GM10266 (cell line): ENCODE results near the gene CACNA2D3.

ENCODE experiments used
- DNase-seq: peaks from one replicate; pipeline ENCODE4 v3.0.0; 2012; ENCODE audit errors: extremely low spot score
- TF ChIP-seq, protein P1 (sequence below): IDR thresholded peaks from 2 replicates; pipeline ENCODE4 v1.5.1; 2012; ENCODE audit warnings: mild to moderate bottlenecking, low read depth; ENCODE audit not compliant: control insufficient read depth, insufficient read depth; ENCODE audit errors: missing control alignments

CACNA2D3 gene

DNA sequence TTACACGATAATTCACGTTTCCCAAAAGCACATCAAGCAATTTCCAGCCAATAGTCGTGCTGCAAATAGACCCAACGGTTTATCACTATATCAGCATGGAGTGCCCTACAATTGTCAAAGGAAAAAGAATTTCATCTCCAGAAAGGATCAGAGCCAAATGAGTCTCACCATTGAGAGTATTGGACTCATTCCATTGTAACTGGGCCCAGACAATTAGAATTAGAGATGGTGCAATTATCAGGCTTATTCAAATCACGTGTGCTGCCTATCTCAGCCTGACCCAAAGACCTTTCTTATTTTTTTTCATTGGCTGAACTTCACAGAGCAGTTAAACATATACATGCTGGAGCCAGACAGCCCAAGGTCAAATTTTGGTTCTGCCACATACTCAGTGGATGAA lies 892.6 kb downstream of the CACNA2D3 start:
- TF ChIP-seq, protein P1, sequence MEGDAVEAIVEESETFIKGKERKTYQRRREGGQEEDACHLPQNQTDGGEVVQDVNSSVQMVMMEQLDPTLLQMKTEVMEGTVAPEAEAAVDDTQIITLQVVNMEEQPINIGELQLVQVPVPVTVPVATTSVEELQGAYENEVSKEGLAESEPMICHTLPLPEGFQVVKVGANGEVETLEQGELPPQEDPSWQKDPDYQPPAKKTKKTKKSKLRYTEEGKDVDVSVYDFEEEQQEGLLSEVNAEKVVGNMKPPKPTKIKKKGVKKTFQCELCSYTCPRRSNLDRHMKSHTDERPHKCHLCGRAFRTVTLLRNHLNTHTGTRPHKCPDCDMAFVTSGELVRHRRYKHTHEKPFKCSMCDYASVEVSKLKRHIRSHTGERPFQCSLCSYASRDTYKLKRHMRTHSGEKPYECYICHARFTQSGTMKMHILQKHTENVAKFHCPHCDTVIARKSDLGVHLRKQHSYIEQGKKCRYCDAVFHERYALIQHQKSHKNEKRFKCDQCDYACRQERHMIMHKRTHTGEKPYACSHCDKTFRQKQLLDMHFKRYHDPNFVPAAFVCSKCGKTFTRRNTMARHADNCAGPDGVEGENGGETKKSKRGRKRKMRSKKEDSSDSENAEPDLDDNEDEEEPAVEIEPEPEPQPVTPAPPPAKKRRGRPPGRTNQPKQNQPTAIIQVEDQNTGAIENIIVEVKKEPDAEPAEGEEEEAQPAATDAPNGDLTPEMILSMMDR: no peak
- no peak for DNase-seq

DNA sequence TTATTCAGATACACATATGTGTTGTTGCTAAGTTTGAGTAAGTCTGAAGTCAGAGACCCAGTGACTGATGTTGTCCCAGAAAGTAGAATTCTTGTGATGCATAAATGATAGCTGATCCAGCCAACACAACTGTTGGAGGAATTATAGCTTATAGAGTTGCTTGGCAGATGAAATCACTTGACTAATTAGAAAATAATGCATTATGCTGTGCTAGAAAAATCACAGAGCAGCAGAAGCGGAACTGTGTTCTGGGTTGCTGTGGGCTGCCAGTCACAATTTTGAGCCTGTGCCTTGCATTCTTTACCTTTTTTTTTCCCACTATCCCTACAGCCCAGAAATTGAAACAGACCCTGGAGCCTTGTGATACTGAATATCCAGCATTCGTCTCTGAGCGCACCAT lies 895.5 kb downstream of the CACNA2D3 start:
- TF ChIP-seq, protein P1: no peak
- no peak for DNase-seq

DNA sequence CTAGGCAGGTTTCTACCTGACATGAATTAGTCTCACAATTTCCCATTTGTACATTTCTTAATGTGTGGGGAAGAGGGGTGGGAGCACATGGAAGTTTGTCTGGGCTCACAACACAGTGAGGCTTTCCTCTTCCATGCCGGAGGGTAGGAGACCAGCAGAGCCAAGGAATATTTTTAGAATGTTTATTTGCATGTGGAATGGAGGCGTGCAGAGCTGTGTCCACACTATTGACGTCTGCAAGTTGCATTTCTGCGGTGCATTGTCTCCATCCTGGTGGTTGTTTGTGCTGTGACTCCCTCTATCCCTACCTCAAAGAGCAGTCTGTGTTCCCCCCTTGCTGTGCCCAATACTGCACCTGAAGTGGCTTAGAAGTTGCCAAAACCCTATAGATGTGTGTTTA lies 908.6 kb downstream of the CACNA2D3 start:
- TF ChIP-seq, protein P1: no peak
- no peak for DNase-seq

DNA sequence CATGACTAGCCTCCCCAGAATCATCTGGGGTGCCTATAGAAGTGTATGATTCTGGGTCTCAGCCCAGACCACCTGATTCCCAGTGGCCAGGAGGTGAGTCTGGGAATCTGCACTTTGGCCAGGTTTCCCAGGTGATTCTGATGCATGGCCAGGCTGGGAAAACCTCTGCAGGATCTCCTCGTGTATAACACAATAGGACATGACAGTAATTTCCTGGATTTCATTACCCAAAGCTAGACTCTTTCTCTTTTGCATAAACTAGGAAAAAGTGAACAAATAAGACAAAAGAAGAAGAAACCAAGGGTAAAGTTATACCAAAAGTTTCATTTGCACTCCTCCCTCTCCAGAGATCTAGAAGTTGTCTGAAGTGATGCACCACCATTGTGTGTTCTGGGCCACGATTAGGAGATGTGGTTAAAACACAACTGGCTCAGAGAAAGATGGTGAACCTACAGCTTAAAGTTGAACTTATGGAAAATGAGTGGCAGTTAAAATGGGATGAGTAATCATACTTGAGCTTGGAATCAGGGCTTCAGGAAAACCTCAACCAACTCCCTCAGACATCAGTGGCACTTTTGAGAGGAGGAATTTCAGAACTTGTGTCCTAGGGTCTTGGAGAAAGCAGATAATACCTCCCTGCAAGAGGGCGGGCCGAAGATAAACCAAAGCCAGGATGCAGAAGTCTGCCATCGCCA lies 914.7 kb downstream of the CACNA2D3 start:
- no peak for DNase-seq
- TF ChIP-seq, protein P1: no peak

DNA sequence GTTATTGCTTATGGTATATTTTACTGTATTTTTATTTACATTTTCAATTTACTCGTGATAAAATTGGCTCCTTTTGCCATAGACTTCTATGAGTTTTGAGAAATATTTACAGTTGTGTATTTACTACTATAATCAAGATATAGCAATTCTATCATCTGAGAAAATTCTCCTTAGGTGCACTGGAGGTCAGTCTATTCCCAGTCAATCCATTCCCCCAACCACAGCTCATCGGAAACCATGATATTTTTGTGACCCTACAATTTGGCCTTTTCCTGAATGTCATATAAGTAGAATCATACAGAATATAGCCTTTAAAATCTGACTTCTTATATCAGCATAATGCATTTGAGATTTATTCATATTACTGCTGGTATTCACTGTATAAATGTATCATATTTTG lies 920.2 kb downstream of the CACNA2D3 start:
- TF ChIP-seq, protein P1: no peak
- no peak for DNase-seq

DNA sequence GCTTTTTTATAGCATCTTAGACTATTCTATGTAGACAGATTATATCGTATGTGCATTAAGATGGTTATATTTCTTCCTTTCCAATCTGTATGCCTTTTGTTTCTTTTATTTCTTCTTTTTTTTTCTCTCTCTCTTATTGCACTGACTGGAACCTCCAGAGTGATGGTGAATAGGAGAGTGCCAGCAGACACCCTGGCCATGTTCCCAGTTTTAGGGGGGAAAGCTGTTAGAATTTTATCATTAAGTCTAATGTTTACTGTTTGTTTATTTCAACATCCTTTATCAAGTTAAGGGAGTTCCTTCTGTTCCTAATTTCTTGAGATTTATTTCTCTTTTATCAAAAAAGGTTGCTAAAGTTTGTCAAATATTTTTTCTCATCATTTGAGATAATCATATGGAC lies 922.1 kb downstream of the CACNA2D3 start:
- TF ChIP-seq, protein P1: no peak
- DNase-seq: no peak

DNA sequence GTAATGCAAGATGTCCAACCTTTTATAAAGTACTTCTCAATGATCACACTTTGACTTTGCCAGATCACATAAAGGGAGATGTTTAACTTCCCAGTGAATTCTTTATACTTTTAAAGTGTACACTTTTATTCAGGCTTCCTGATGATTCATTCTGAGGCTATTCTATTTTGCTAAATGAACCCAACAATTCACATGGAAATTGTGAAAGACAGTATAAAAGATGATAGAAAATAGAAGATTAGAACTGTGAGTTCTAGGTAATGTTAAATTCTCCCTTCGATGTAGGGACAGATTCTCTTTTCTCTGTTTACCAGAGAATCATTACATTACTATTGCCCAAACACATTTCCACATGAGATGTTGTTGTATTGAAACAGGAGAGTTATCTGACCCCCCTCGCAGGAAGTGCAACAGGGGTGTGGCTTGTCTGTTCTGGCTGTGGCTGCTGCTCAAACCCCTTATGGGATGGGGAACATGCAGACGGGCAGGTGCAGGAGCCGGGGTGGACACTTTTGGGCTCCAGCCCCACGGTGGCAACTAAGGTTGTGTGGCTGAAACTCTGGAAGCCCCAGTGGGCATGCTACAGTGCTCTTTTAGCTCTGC lies 936.8 kb downstream of the CACNA2D3 start:
- DNase-seq: no peak
- TF ChIP-seq, protein P1: no peak
